H9 (cell line): ENCODE data around the gene COMMD1. TPM values are rescaled to one million over a fixed set of nuclear protein-coding genes. Genes with fewer than 3 reads are reported as not detected.

Experiments
- DNase-seq: peaks from one replicate; pipeline ENCODE4 v3.0.0-alpha.2; 2017
- H2AFZ ChIP-seq: one replicate; pipeline ENCODE4 v1.6.1; 2013; ENCODE audit warnings: mild to moderate bottlenecking, low read length, control low read depth, moderate library complexity
- H2AK5ac ChIP-seq: 2 replicates; pipeline ENCODE4 v1.6.1; 2013; ENCODE audit warnings: low read length, control low read depth, mixed read lengths; ENCODE audit not compliant: insufficient read length
- H2BK120ac ChIP-seq: one replicate; pipeline ENCODE4 v1.6.1; 2013; ENCODE audit warnings: low read depth, mild to moderate bottlenecking, low read length, control low read depth, inconsistent platforms; ENCODE audit not compliant: poor library complexity, severe bottlenecking
- H2BK12ac ChIP-seq: 2 replicates; pipeline ENCODE4 v1.6.1; 2013; ENCODE audit warnings: low read length, control low read depth, mixed read lengths, low read depth; ENCODE audit not compliant: insufficient read length
- H2BK15ac ChIP-seq: 2 replicates; pipeline ENCODE4 v1.6.1; 2013; ENCODE audit warnings: low read depth, low read length, control low read depth
- H2BK20ac ChIP-seq: one replicate; pipeline ENCODE4 v1.6.1; 2013; ENCODE audit warnings: low read depth, mild to moderate bottlenecking, low read length, control low read depth, inconsistent platforms; ENCODE audit not compliant: poor library complexity, severe bottlenecking
- H2BK5ac ChIP-seq: 2 replicates; pipeline ENCODE4 v1.6.1; 2013; ENCODE audit warnings: low read length, control low read depth, mixed read lengths; ENCODE audit not compliant: insufficient read length
- H3K14ac ChIP-seq: 2 replicates; pipeline ENCODE4 v1.6.1; 2013; ENCODE audit warnings: low read length, control low read depth; ENCODE audit not compliant: insufficient read depth
- H3K18ac ChIP-seq: 2 replicates; pipeline ENCODE4 v1.6.1; 2013; ENCODE audit warnings: low read depth, mild to moderate bottlenecking, mixed read lengths, low read length, control low read depth; ENCODE audit not compliant: insufficient read length
- H3K23ac ChIP-seq: 2 replicates; pipeline ENCODE4 v1.6.1; 2013; ENCODE audit warnings: low read length, control low read depth, mixed read lengths, low read depth; ENCODE audit not compliant: insufficient read length
- H3K23me2 ChIP-seq: 2 replicates; pipeline ENCODE4 v1.6.1; 2013; ENCODE audit warnings: low read depth, mild to moderate bottlenecking, mixed read lengths, low read length, control low read depth; ENCODE audit not compliant: insufficient read length, poor library complexity, severe bottlenecking
- H3K27ac ChIP-seq: 2 replicates; pipeline ENCODE4 v1.5.1; 2013; ENCODE audit warnings: low read length, control low read depth, mixed read lengths, low read depth; ENCODE audit not compliant: insufficient read length
- H3K27me3 ChIP-seq: 2 replicates; pipeline ENCODE4 v1.6.1; 2013; ENCODE audit warnings: low read length, control low read depth, inconsistent platforms; ENCODE audit not compliant: insufficient read depth
- H3K4ac ChIP-seq: 2 replicates; pipeline ENCODE4 v1.6.1; 2013; ENCODE audit warnings: low read depth, mild to moderate bottlenecking, control low read depth, inconsistent platforms, low read length, moderate library complexity
- H3K4me1 ChIP-seq: 2 replicates; pipeline ENCODE4 v1.6.1; 2013; ENCODE audit warnings: low read length, control low read depth, inconsistent platforms; ENCODE audit not compliant: insufficient read depth
- H3K4me2 ChIP-seq: 2 replicates; pipeline ENCODE4 v1.6.1; 2013; ENCODE audit warnings: low read length, control low read depth, mixed read lengths; ENCODE audit not compliant: insufficient read length, insufficient read depth
- H3K56ac ChIP-seq: 2 replicates; pipeline ENCODE4 v1.6.1; 2013; ENCODE audit warnings: low read depth, mild to moderate bottlenecking, mixed read lengths, low read length, control low read depth; ENCODE audit not compliant: insufficient read length
- H3K79me1 ChIP-seq: 2 replicates; pipeline ENCODE4 v1.6.1; 2013; ENCODE audit warnings: low read depth, mild to moderate bottlenecking, moderate library complexity, low read length, control low read depth, inconsistent platforms; ENCODE audit not compliant: insufficient read depth, poor library complexity, severe bottlenecking
- H3K79me2 ChIP-seq: 2 replicates; pipeline ENCODE4 v1.6.1; 2013; ENCODE audit warnings: low read length, control low read depth, inconsistent platforms; ENCODE audit not compliant: insufficient read depth
- H3K9ac ChIP-seq: 2 replicates; pipeline ENCODE4 v1.6.1; 2013; ENCODE audit warnings: low read length, control low read depth, mixed read lengths; ENCODE audit not compliant: insufficient read length; ENCODE audit errors: extremely low read depth
- H3K9me3 ChIP-seq: one replicate; pipeline ENCODE4 v1.6.1; 2013; ENCODE audit warnings: low read depth, low read length, inconsistent platforms; ENCODE audit not compliant: control insufficient read depth
- H3T11ph ChIP-seq: one replicate; pipeline ENCODE4 v1.6.1; 2013; ENCODE audit warnings: mild to moderate bottlenecking, low read length, control low read depth, inconsistent platforms
- H4K20me1 ChIP-seq: one replicate; pipeline ENCODE4 v1.6.1; 2013; ENCODE audit not compliant: control insufficient read depth, insufficient read length, insufficient read depth
- H4K5ac ChIP-seq: 2 replicates; pipeline ENCODE4 v1.6.1; 2013; ENCODE audit warnings: low read depth, mild to moderate bottlenecking, mixed read lengths, low read length, control low read depth; ENCODE audit not compliant: insufficient read length
- H4K8ac ChIP-seq: replicated peaks from 2 replicates; pipeline ENCODE4 v1.6.1; 2013; ENCODE audit warnings: low read length, control low read depth, mixed read lengths, low read depth; ENCODE audit not compliant: insufficient read length
- H4K91ac ChIP-seq: 2 replicates; pipeline ENCODE4 v1.6.1; 2013; ENCODE audit warnings: low read depth, mild to moderate bottlenecking, moderate library complexity, mixed read lengths, low read length, control low read depth; ENCODE audit not compliant: insufficient read length
- H3K27ac Mint-ChIP-seq, 3 experiments: 2 replicates in 2 of 3; 3 replicates in 1 of 3; pipeline ENCODE4 v1.8.0; 2020 to 2021; ENCODE audit warnings: mixed read lengths in 3 of 3, mild to moderate bottlenecking in 1 of 3, moderate library complexity in 1 of 3
- H3K27me3 Mint-ChIP-seq: 2 replicates; pipeline ENCODE4 v1.8.0; 2021; ENCODE audit warnings: low read depth, mild to moderate bottlenecking, moderate library complexity, mixed read lengths
- H3K36me3 Mint-ChIP-seq, 3 experiments: 2 replicates in 2 of 3; 3 replicates in 1 of 3; pipeline ENCODE4 v1.8.0; 2020 to 2021; ENCODE audit warnings: low read depth in 3 of 3, mixed read lengths in 3 of 3; ENCODE audit not compliant: insufficient read depth in 1 of 3
- H3K4me1 Mint-ChIP-seq, 2 experiments: 2 replicates each; pipeline ENCODE4 v1.8.0; 2020; ENCODE audit warnings: mixed read lengths in 2 of 2
- H3K4me3 Mint-ChIP-seq, 2 experiments: 2 replicates in 1 of 2; 3 replicates in 1 of 2; pipeline ENCODE4 v1.8.0; 2020 to 2021; ENCODE audit warnings: mild to moderate bottlenecking in 2 of 2, mixed read lengths in 2 of 2, moderate library complexity in 1 of 2
- H3K9me3 Mint-ChIP-seq, 2 experiments: 2 replicates in 1 of 2; 3 replicates in 1 of 2; pipeline ENCODE4 v1.8.0; 2020; ENCODE audit warnings: mild to moderate bottlenecking in 2 of 2, mixed read lengths in 2 of 2, moderate library complexity in 1 of 2
- total RNA-seq: library from RNA; stranded (reverse); gene quantifications from 2 replicates; pipeline ENCODE4 v1.2.1, GENCODE V29; 2021
- TF ChIP-seq, protein P1 (sequence below): fragments of 200-600 bp; sonication (generic); conservative IDR thresholded peaks from 3 replicates; pipeline ENCODE4 v1.8.0; 2021; ENCODE audit warnings: antibody characterized with exemption, mild to moderate bottlenecking

Gene COMMD1
- total RNA-seq, 1 experiment from 2014 or later = 31.5 TPM

DNA sequence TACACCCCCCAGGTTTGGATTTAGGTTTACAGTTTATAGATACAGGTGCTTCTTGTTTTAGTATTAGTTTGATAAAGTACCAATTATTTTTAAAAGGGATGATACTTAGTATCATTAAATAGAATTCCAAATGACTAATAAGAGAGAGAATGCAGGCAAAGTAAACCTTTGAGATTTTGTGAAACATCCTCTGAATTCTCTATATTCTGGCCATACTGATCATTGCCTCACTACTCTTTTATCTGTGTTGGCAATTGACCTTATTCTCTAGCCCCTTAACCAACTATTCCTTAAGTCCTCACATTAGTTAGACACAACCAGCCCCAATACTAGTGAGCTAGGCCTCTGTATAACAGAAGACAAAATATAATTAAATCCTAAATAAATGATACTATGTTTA, 125.4 kb downstream of the COMMD1 start:
- no peak overlapping the region for H2AK5ac ChIP-seq
- H3K9ac ChIP-seq = no peak overlapping the region
- no peak overlapping the region for H3K4me2 ChIP-seq
- Mint-ChIP-seq H3K4me1 (peaks cover 13 to 17% of the 10 kb centered on the region in 2 experiments), H3K27me3 (no peaks in the 10 kb centered on the region), H3K4me3 (no peak overlapping the region), H3K27ac (0 out of 7 replicates have a peak overlapping the region, but pooled peaks of 1 of the 3 experiments have one; percentile 6), H3K36me3 (no peaks in the 10 kb centered on the region; a peak in 1 of 7 replicates), H3K9me3 (no peaks in the 10 kb centered on the region; a peak in 1 of 5 replicates)
- H3K56ac ChIP-seq = no peak overlapping the region
- H3K9me3 ChIP-seq = no peaks in the 10 kb centered on the region
- H3T11ph ChIP-seq = no peak overlapping the region
- no peak overlapping the region for H4K91ac ChIP-seq
- H3K23me2 ChIP-seq = no peaks in the 10 kb centered on the region
- H2BK5ac ChIP-seq = no peak overlapping the region
- H3K27ac ChIP-seq = no peak overlapping the region
- no peaks in the 10 kb centered on the region for H3K27me3 ChIP-seq
- no peaks in the 10 kb centered on the region for H3K79me2 ChIP-seq
- H3K4me1 ChIP-seq = no peaks in the 10 kb centered on the region
- no peak overlapping the region for H4K5ac ChIP-seq
- no peak overlapping the region for H2BK120ac ChIP-seq
- H3K23ac ChIP-seq = no peak overlapping the region
- no peak overlapping the region for H4K8ac ChIP-seq
- no peak overlapping the region for H3K14ac ChIP-seq
- DNase-seq = no peak
- TF ChIP-seq, protein P1, sequence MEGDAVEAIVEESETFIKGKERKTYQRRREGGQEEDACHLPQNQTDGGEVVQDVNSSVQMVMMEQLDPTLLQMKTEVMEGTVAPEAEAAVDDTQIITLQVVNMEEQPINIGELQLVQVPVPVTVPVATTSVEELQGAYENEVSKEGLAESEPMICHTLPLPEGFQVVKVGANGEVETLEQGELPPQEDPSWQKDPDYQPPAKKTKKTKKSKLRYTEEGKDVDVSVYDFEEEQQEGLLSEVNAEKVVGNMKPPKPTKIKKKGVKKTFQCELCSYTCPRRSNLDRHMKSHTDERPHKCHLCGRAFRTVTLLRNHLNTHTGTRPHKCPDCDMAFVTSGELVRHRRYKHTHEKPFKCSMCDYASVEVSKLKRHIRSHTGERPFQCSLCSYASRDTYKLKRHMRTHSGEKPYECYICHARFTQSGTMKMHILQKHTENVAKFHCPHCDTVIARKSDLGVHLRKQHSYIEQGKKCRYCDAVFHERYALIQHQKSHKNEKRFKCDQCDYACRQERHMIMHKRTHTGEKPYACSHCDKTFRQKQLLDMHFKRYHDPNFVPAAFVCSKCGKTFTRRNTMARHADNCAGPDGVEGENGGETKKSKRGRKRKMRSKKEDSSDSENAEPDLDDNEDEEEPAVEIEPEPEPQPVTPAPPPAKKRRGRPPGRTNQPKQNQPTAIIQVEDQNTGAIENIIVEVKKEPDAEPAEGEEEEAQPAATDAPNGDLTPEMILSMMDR = no peak
- no peak overlapping the region for H2BK15ac ChIP-seq
- H2BK20ac ChIP-seq = no peak overlapping the region
- H3K4ac ChIP-seq = no peak overlapping the region
- H2AFZ ChIP-seq = no peak overlapping the region
- H2BK12ac ChIP-seq = no peak overlapping the region
- H4K20me1 ChIP-seq = no peaks in the 10 kb centered on the region
- no peaks in the 10 kb centered on the region for H3K79me1 ChIP-seq
- no peak overlapping the region for H3K18ac ChIP-seq
